Loucy (cell line): ENCODE data around the gene NCOA5.

Experiments
- H2AFZ ChIP-seq: fragments of 200-600 bp; sonication (generic); 2 replicates; pipeline ENCODE4 v1.6.0; 2016; ENCODE audit warnings: antibody characterized with exemption, mild to moderate bottlenecking, low read length, moderate library complexity
- H3F3A ChIP-seq: fragments of 200-600 bp; 2 replicates; pipeline ENCODE4 v1.6.0; 2016; ENCODE audit warnings: antibody characterized with exemption, low read depth, mild to moderate bottlenecking
- H3K27me3 ChIP-seq: fragments of 200-600 bp; sonication (generic); 2 replicates; pipeline ENCODE4 v1.6.1; 2014; ENCODE audit warnings: low read length, mild to moderate bottlenecking; ENCODE audit not compliant: insufficient read depth, poor library complexity, severe bottlenecking
- H3K36me3 ChIP-seq: fragments of 200-600 bp; sonication (generic); 2 replicates; pipeline ENCODE4 v1.6.1; 2016; ENCODE audit warnings: low read length; ENCODE audit not compliant: insufficient read depth
- H3K4me1 ChIP-seq: fragments of 200-600 bp; sonication (generic); 2 replicates; pipeline ENCODE4 v1.5.1; 2014; ENCODE audit warnings: low read length, mild to moderate bottlenecking; ENCODE audit not compliant: insufficient read depth, poor library complexity, severe bottlenecking
- H3K4me2 ChIP-seq: fragments of 200-600 bp; sonication (generic); 2 replicates; pipeline ENCODE4 v1.6.0; 2014; ENCODE audit warnings: antibody characterized with exemption, low read length, low read depth, mild to moderate bottlenecking; ENCODE audit not compliant: poor library complexity, severe bottlenecking
- H3K4me3 ChIP-seq: fragments of 200-600 bp; sonication (generic); 2 replicates; pipeline ENCODE4 v1.5.1; 2014; ENCODE audit warnings: low read length, mild to moderate bottlenecking, mixed read lengths; ENCODE audit not compliant: poor library complexity, severe bottlenecking
- H3K79me2 ChIP-seq: fragments of 200-600 bp; sonication (generic); 2 replicates; pipeline ENCODE4 v1.6.1; 2014; ENCODE audit warnings: low read length; ENCODE audit not compliant: insufficient read depth
- H3K9ac ChIP-seq: fragments of 200-600 bp; sonication (generic); 2 replicates; pipeline ENCODE4 v1.6.0; 2014; ENCODE audit warnings: mild to moderate bottlenecking, low read depth, low read length, moderate library complexity; ENCODE audit not compliant: poor library complexity, severe bottlenecking
- H3K9me2 ChIP-seq: fragments of 200-600 bp; sonication (generic); replicated peaks from 2 replicates; pipeline ENCODE4 v1.6.1; 2016; ENCODE audit warnings: low read depth, low read length, mixed read lengths
- H3K9me3 ChIP-seq: fragments of 200-600 bp; sonication (generic); 2 replicates; pipeline ENCODE4 v1.6.1; 2014; ENCODE audit warnings: mild to moderate bottlenecking, antibody characterized with exemption, low read length, low read depth; ENCODE audit not compliant: insufficient read depth
- H4K20me1 ChIP-seq: fragments of 200-600 bp; sonication (generic); 2 replicates; pipeline ENCODE4 v1.6.0; 2014; ENCODE audit warnings: antibody characterized with exemption, low read length, mild to moderate bottlenecking; ENCODE audit not compliant: insufficient read depth, poor library complexity, severe bottlenecking
- CTCF ChIP-seq: fragments of 200-600 bp; sonication (generic); conservative IDR thresholded peaks from 2 replicates; pipeline ENCODE4 v1.5.1; 2014; ENCODE audit warnings: mild to moderate bottlenecking, antibody characterized with exemption, low read length
- EZH2phosphoT487 ChIP-seq: fragments of 200-600 bp; IDR thresholded peaks from 2 replicates; pipeline ENCODE4 v1.6.1; 2018; ENCODE audit warnings: antibody characterized with exemption, mild to moderate bottlenecking, moderate library complexity, borderline replicate concordance

NCOA5 gene

GRCh38 chr20:46089417-46090388 is at the start of gene NCOA5:
NCOA5 (minus strand) TSS chr20:46089962; CDS start chr20:46079424, 10,538 bp downstream.
- no peak for TF ChIP-seq EZH2phosphoT487
- no peak for TF ChIP-seq CTCF
- Histone ChIP-seq H3K9ac (peak within 1 kb of the TSS; percentile 94), H3K4me3 (peak within 1 kb of the TSS; percentile 95), H3K9me3 (no peaks in the 10 kb centered on the region), H4K20me1 (peaks cover 47% of the 10 kb centered on the region), H3K79me2 (peaks cover 48% of the 10 kb centered on the region), H3K9me2 (no peaks in the 10 kb centered on the region), H3K4me1 (peaks cover 29% of the 10 kb centered on the region), H3K27me3 (peaks cover 4% of the 10 kb centered on the region), H2AFZ (peak within 1 kb of the TSS; percentile 79), H3K4me2 (peak within 1 kb of the TSS; percentile 88), H3K36me3 (no peaks in the 10 kb centered on the region), H3F3A (no peaks in the 10 kb centered on the region)

- TF ChIP-seq CTCF, result no peak
- TF ChIP-seq EZH2phosphoT487, result no peak
- H4K20me1 ChIP-seq, result no peaks in the 10 kb centered on the region
- H3F3A ChIP-seq, result no peaks in the 10 kb centered on the region
- no peaks in the 10 kb centered on the region for H3K4me1 ChIP-seq
- H3K27me3 ChIP-seq, result no peaks in the 10 kb centered on the region
- H3K4me2 ChIP-seq, result no peak overlapping the region
- no peaks in the 10 kb centered on the region for H3K36me3 ChIP-seq
- H3K4me3 ChIP-seq, result no peak overlapping the region
- H3K9ac ChIP-seq, result no peak overlapping the region
- H2AFZ ChIP-seq, result no peak overlapping the region
- no peaks in the 10 kb centered on the region for H3K9me3 ChIP-seq
- no peaks in the 10 kb centered on the region for H3K79me2 ChIP-seq
- H3K9me2 ChIP-seq, result no peaks in the 10 kb centered on the region
Measured at GRCh38 chr20:46139266-46139889, 49.6 kb upstream of the NCOA5 start.

GRCh38 chr20:46137816-46138215 is 48.1 kb upstream of the NCOA5 start:
- H3K9me3 ChIP-seq, result no peaks in the 10 kb centered on the region
- no peak for TF ChIP-seq CTCF
- TF ChIP-seq EZH2phosphoT487, result no peak
- no peaks in the 10 kb centered on the region for H3K4me1 ChIP-seq
- H3F3A ChIP-seq, result no peaks in the 10 kb centered on the region
- no peaks in the 10 kb centered on the region for H3K36me3 ChIP-seq
- no peak overlapping the region for H3K9ac ChIP-seq
- H3K9me2 ChIP-seq, result no peaks in the 10 kb centered on the region
- H2AFZ ChIP-seq, result no peak overlapping the region
- no peaks in the 10 kb centered on the region for H3K27me3 ChIP-seq
- H4K20me1 ChIP-seq, result no peaks in the 10 kb centered on the region
- no peak overlapping the region for H3K4me3 ChIP-seq
- no peak overlapping the region for H3K4me2 ChIP-seq
- H3K79me2 ChIP-seq, result no peaks in the 10 kb centered on the region
